GM21447 (cell line): ENCODE data around the gene CALCB.

Source experiments
- ATAC-seq: cut with Tn5 transposase; IDR thresholded peaks from one replicate; pipeline ENCODE4 v1.9.1; 2021; ENCODE audit not compliant: unreplicated experiment

The CALCB gene

DNA sequence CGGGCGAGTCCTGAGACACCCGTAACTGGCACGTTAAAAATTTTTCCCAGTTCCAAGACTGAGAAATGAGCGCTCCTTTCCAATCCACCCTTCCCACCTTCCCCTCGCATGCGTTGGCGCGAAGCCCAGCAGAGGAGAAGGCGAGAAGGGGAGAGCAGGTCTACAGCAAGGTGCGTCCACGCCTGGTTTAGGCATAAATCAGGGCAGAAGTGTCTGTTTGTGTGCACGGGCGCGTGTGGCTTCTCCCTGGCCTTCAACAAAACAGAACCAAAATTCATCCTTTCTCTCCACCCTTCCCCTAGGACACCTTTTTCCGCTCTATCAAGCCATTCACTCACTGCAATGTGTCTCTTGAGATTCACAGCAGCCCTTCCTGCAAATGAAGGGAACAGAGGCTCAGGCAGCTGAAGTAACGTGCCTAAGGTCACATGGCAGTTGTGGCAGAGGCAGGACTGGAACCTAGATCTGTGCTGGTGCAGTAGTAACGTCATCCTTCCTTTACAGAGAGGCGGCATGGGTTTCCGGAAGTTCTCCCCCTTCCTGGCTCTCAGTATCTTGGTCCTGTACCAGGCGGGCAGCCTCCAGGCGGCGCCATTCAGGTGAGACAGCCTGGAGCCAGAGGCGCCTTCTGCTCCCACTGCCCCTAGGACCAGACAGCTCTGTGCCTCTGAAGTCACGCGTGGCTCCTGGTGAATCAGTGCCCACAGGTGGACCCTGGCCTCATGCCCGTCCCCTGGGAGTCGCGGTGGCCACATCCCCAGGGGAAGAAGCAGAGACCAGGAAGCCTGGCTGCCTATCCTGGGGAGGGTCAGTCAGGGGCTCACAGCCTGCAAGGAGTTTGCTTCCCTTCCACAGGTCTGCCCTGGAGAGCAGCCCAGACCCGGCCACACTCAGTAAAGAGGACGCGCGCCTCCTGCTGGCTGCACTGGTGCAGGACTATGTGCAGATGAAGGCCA is 1.1 kb downstream of the CALCB start:
- peak; percentile 96 for ATAC-seq

DNA sequence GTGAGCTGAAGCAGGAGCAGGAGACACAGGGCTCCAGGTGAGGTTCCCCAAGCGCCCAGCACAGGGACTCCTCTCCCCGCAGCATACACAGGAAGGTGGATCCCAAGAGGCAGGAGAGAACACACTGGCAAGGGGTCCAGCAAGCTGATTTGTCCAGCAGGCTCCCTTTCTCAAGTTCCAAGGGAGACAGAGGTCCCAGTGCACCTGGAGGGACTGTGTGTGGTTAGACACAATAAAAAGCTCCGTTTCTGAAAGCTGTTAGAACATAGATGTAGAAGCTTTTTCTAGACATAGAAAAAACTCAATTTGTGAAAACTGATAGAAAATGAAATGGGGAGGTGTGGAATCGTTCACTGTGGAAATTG is 1.8 kb downstream of the CALCB start:
- no peak for ATAC-seq

DNA sequence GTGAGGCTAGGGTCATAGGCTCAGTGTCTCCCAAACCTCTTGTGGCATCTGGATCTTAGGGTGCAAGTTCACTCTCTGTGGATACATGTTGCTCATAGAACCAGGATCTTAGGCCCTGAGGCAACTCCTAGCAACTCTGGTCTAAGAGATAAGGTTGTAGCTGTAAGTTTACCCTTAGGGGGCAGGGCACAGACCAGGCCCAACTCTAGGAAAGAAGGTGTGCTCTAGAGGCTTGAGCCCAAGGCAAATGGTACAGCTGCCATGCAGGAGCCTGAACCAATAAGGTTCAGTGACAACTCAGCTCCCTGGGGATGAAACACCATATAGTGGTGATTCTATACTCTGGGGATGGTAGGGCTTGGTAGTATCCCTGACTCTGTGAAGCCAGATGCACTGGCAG is 17.8 kb downstream of the CALCB start:
- no peak for ATAC-seq

DNA sequence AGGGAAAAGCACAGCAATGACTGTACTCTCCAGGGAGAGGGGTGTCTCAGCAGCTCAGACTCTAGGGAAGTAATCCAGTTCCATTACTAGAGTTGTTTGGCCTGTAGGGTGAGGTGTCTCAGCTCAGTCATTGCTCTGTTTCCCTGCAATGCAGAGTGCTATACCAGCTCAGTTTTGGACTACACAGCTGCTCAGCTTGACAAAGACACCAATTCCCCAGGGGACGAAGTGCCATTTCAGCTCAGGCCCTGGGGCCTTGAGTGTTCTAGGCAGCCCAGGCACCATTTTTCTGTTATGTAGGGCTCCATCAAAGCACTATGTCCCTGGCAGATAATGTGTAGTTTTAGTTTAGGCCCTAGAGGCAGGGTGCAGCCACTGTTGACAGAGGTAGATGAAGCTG is 18.2 kb downstream of the CALCB start:
- ATAC-seq: no peak

DNA sequence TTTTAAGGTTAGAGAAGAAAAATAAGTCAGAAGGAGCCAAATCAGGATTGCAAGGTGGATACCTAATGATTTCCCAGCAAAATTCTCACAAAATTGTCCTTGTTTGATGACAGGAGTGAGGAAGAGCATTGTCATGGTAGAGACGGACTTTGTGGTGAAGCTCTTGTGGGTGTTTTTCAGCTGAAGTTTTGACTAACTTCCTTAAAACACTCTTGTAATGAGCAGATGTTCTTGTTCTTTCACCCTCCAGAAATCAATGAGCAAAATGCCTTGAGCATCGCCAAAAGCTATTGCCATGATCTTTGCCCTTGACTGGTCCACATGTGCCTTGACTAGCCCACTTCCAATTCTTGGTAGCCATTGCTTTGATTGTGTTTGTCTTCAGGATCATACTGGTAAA is 20.0 kb downstream of the CALCB start:
- no peak for ATAC-seq

DNA sequence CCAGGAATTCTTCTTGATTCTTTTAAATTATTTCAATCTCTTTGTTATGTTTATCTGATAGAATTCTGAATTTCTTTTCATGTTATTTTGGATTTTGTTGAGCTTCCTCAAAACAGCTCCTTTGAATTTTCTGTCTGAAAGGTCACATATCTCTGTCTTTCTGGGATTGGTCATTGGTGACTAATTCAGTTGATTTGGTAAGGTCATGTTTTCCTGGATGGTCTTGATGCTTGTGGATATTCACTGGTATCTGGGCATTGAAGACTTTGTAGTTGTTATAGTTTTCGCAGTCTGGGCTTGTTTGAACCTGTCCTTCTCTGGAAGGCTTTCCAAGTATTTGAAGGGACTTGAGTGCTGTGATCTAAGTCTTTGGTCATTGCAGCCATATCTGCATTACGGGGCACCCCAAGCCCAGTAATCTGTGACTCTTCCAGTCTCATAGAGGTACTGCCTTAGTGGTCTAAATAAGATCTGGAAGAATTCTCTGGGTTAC is 22.4 kb downstream of the CALCB start:
- no peak for ATAC-seq

DNA sequence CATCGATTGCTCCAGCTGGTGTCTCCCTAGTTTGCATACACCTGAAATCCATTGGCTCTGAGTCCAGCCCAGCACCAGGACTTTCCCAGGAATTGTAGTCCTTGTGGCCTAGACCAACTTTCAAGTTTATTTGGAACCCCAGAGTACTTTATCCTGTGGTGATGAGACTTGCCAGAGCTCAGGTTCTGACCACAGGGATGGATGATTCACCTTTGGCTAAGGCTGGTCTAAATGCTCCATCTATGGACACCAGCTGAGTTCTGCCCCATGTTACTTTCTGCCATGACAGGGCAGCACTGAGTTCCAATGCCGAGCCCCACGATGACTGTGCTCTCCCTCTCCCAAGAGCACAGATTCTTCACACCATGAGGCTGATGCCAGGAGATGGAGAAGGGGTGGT is 24.0 kb downstream of the CALCB start:
- no peak for ATAC-seq

DNA sequence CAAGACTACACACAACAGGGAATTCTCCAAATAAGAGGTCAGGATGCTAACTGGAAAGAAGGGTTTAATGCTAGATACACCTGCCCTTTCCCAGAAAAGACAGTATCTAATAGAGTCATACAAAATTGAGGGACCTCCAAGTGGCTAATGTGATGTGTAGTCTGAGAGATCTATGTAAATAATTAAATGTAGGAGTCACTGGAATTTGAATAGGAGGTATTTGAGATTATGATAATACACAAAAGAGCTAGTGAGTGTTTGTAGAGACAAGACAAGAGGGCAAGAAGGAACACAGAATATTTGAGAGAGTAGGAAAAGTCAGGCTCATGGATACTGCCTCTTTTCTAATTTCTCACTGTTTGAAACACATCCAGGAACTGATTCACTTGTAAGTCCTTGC is 25.9 kb downstream of the CALCB start:
- no peak for ATAC-seq

DNA sequence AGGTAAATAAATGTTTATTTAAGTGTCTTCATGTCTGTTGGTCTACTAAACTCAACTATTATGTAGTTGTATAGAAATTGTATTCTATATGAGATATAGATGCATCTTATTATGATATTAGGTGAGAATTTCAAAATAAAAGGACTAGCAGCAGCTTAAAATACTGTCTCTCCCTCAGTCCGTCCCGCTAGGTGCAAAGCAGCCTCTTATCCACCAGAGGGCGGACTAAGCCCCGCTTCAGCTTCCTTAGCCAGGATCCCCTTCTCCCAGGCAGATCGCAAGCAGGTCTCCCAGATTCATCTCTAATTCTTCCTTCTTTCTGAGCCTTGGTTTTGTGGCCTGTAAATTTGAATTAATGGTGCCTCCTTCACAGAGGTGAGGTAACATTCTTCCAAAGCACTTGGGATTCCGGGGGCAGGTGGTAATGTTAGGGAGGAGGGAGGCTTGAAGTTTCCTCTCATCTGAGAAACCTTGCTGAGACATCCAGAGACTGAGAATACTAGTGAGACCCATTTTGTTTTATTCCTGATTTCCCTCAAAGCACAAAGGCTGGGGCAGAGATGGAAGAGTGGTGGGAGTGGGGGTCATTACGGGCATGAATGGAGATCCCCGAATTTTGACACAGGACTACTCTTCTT is 27.8 kb downstream of the CALCB start:
- ATAC-seq: peak; percentile 82

DNA sequence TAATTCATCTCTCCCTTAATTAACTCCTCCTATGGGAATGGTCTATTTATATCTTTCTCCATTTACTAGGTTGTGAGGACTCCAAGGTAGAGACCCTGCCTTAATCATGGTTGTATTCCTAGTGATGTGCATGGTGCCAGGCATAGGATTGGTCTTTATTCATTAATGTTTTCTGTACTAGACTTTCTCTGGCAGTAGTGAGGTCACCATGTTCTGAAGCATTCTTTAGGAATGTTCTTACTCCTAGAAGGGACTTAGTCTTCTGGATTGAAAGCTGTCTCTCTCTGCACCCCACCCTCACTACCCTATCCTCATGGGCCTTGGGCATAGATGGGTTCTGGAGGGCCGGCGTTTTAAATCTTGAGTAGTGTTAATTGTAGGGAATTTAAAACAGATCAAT is 30.8 kb downstream of the CALCB start:
- ATAC-seq: no peak

DNA sequence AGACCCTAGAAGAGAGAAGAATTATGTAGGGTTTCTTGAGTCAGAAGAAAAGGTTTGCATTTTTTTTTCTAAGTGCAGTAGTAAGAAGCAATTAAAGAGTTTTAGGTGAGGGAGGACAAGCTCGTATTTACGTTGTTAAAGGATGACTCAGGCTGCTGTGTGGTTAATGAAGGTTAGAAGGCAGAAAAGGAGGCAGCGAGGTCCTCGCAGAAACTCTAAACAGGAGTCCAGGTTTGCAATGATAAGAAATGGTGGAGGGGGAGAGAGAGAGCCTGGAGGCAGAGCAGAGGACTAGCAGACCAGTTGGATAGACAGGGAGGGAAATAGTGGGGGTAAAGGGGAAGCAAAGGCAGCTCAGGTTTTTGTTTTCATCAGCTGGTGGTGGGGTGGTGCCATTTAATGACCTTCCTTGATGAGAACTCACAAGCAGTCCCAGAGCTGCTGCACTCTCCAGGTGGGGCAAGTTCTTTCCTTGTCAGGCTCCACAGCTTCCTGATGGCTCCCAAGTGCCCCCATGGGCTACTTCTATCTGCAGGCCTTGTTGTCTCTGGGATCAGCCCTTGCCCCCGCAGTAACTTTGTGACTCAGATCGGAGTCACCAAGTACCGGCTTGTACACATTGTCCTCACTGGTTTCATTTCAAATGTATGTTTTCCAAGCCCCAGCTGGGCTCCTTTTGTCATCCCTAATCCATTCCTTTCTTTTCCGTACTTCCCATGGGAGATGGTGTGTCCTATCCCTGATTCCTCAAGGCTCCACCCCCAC is 33.0 kb downstream of the CALCB start:
- no peak for ATAC-seq

DNA sequence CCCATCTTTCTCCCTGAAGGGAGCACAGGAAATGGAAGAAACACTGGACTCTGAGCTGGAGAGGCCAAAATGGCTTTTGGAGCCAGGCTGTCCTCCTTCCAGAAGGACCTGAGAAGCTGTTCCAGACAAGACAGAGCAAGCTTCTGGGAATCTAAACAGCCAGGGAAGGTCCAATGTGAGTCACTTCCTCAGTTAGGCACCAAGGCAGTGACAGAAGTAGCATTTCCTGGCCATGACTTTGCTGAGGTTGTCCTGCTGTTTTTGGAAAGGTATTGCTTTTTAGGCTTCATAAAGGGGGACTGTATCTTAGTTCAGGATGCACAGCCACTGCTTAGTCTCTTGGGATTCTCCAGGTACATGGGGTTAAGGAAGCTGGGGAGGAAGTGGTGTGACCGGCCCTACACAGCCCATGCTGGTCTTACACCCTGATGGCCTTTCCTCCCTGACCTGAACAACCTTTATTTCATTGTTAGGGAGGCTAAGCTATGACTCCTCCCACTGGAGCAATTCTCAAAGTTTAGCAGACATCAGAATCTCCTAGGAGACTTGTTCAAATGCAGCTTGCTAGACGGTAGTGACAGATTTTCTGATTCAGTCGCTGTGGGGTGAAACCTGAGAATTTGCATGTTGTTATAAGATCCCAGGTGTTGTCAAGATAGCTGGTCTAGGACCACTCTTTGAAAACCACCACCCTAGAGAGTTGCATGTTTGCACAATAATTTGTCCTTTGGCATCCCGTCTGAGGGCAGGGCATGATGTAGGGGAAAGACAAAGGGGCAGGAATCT is 34.5 kb downstream of the CALCB start:
- ATAC-seq: peak; percentile 62

DNA sequence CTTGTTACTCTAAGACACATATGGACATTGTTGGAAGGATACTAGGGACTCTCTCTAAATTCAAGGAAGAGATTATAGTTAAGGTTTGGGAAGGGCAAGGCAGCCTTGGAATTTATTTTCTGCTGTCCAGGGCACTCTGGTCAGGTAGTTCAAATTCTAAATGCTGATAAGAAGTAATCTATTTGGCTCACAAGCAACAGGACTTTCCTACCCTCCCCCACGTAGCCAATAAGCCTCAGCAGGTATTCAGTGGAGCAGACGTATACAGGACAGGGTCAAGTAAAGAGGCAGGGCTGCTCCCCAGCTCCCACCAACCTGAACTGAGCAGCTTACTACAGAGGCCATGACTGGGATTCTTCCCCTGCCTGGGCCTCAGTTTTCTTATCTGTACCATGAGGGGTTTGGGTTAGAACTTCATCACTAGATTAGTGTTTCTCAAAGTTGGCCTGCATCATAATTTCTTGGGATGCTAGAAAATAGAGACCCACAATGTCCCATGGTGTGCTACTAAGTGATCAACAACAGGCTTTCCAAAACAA is 35.3 kb downstream of the CALCB start:
- ATAC-seq: no peak

DNA sequence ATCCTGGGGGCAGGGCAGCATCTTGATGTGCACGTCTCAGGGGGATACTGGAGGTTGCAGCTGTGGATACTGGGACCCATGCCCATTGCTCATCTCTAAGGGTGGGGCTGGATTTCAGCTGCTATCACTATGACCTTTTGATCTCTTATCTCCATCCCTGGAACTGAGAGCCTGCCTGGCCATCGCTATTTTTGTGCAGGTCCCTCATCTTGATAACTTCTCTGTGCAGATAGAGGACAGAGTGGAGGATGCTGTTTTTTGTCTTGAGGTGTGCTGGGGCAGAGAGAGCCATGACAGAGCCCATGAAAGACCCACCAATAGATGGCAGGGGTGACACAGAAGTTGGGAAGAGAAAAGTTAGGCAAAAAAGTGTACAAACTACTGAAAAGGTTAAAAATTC is 36.2 kb downstream of the CALCB start:
- no peak for ATAC-seq

DNA sequence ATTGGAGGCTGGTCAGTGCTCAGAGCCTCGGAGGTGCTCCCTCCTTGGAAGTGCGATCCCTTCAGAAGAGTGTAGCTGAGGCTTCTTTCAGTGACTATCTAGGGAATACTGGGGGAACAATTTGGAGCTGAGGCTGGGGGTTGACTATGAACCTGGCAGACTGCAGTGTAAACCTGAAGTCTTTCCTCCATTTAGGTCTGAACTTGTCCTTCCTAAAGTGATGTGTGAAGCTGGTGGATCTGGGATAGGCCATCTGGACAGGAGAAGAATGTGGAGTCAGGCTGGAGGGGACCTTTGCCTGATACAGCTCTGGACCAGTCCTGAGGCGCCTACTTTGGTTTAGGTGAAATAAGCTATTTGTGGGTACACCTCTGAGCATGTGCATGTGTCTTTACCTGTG is 37.8 kb downstream of the CALCB start:
- no peak for ATAC-seq

DNA sequence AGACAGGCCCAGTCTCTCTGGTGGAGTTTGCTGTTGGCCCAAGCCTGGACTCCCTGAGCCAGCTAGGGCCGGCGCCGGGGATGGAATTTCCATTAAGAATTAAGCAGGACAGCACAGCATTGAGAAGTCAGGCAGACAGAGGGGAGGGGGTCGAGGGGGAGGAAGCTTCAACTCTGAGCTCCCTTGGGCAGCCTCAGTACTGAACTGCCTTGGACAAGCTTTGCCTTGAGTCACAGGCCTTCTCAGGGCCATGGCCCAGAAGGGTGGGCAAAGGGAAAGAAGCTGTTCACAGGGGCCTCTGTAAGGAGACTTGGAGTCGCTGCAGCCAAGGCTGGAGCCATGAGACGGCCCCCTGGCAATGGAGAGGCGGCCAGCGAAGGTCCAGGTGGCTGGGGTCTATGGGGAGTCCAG is 38.7 kb downstream of the CALCB start:
- ATAC-seq: no peak

DNA sequence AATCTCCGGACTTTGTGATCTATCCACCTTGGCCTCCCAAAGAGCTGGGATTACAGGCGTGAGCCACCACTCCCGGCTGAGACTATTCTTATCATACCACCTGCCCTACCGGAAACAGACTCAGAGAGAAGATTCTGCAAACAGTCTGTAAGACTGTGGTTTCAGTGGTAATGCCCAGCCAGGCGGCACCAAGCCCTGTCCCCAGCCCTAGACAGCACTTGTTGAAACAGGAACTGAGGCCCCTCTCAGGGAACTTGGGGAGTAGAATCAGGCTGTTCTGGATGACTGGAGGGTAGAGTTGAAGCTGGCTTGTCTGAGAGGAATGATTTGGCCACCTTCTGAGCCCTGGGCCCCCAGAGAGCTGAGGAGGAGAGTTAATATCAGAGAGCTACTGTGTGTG is 40.0 kb downstream of the CALCB start:
- peak; percentile 96 for ATAC-seq

DNA sequence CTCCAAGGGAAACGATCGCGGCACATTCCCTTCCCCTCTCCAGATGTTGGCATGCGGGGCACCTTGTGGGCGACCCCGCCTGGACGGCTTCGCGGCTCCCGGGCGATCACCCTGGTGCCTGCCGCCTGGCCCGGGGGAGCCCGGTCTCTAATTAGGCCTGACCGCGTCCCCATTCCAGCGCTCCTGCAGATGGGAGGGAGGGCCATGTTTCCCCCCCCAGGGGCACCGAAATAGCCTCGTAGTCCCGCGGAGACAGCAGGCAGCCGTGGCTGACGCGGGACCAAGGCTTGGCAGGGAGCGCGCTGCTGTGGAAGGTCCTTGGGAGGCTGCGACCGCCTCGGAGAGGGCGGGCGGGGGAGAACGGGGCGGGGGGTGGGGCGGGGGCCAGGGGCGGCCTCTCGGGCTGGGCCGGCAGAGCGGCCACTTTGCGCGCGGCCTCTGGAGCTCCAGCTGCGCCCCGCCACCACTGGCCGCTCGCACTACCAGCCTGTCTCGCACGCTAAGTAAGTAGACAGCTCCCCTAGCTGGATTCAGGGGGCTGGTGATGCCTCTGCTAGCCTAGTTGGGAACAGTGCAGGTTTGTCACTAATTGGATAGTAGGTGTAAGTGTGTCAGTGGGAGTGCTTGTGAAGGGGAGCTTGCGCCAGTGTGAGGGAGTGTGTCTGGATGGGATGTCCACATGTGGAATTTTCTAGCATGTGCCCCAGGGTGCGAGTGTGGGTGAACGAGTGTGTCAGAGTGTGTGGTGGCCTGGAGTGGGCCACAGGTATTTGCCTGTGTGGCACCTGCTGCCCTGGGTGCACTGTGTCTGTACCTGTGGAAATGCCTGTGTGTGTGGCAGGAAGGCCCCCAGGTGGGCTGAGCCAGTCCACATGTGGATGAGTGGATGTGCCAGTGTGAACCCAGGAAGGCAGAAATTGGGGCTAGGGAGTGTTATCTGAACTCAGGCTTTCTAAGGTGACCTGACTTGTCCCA is 41.4 kb downstream of the CALCB start, which contains the start of gene INSC:
Gene INSC, plus strand, starts transcription at position 423 of the 975 bp plus-strand sequence. CDS start 34,252 bp downstream, outside the sequence.
- ATAC-seq: no peak

DNA sequence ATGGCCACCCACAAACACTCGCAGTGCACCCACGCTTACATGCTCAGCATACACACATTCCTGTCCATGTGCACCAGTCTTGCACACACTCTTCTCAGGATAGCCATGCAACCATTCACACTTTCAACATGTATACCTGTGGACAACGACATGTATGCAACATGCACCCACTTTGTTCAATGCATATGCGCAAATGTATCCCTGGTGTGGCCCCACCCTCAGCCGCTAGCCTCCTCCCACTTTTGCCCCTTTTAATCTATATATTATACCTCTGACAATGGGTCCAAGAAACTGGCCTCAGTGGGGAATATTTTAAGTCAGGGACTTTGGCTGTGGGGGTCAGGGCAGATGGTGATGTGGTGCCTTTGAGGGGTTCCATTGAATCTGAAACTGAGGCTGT is 42.3 kb downstream of the CALCB start:
- no peak for ATAC-seq
